HG02981 (cell line): ENCODE data around the gene GJD3.

Source experiments
- ATAC-seq: cut with Tn5 transposase; IDR thresholded peaks from one replicate; pipeline ENCODE4 v1.9.1; 2021; ENCODE audit warnings: mild to moderate bottlenecking, moderate library complexity; ENCODE audit not compliant: unreplicated experiment

The GJD3 gene

DNA sequence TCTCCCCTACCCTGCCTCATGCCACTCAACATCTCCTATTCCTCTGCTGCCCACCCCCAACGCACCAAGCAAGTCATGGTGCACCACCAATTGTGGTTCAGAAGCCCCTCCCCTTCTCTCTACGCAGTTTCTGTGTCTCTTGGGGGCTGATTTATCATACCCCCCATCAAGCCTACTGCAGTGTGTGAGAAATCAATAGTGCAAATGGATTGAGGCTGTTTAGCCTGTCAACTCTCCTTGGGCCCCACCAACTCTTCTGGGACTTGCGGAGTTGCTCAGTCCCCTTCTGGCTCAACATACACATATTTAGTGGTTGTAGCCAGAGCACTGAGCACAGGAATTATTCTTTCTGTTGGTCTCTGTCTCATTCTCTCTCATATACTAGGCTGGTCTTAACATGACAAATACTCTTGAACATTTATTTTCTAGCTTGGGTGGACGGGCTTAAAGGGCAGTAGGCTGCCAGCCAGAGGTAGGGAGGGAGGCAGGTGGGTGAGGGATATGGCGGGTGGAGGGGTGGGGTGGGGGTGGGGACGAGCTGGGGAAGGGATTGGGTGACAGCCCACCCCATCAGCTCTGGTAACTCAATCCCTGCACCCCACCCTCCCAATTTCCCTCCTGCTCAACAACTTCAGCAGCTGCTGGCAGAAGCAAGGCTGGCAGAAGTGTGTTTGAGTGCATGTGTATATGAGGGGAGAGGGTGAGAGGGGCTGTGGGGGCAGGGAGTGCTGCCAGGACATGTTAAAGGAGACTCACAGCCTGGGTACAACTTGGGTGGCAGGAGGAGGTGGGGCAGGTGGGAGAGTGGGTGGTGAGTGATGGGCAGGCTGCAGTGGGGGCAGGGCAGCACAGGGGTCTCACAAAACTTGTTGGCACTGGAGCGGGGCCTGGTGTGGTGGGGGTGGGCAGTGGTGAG lies 50.6 kb downstream of the GJD3 start:
- ATAC-seq: no peak
